Body of pancreas (tissue), 4 donors: ENCODE results near the gene HIGD2B.
"Not testable (repeated sequence)": the region's sequence is repeated elsewhere in the genome, so short reads cannot be mapped to it uniquely, and the experiment has no call there.

Experiments
- POLR2A ChIP-seq, 3 donors: fragments of 450-650 bp; IDR thresholded peaks; one replicate each; pipeline ENCODE4 v1.6.1; 2016; ENCODE audit warnings: antibody characterized with exemption in 3 of 3, mild to moderate bottlenecking in 2 of 3
- TF ChIP-seq, protein P1 (sequence below), 7 experiments: fragments of 450-650 bp in 4 of 7; fragments of 200-600 bp in 3 of 7; sonication (generic) in 3 of 7; IDR thresholded peaks; one replicate each; pipeline ENCODE4 v1.5.1; 2016 to 2019; ENCODE audit warnings: antibody characterized with exemption in 7 of 7

- TF ChIP-seq, protein P1, sequence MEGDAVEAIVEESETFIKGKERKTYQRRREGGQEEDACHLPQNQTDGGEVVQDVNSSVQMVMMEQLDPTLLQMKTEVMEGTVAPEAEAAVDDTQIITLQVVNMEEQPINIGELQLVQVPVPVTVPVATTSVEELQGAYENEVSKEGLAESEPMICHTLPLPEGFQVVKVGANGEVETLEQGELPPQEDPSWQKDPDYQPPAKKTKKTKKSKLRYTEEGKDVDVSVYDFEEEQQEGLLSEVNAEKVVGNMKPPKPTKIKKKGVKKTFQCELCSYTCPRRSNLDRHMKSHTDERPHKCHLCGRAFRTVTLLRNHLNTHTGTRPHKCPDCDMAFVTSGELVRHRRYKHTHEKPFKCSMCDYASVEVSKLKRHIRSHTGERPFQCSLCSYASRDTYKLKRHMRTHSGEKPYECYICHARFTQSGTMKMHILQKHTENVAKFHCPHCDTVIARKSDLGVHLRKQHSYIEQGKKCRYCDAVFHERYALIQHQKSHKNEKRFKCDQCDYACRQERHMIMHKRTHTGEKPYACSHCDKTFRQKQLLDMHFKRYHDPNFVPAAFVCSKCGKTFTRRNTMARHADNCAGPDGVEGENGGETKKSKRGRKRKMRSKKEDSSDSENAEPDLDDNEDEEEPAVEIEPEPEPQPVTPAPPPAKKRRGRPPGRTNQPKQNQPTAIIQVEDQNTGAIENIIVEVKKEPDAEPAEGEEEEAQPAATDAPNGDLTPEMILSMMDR (IDR thresholded peaks at IDR 0.05), result not testable (repeated sequence)
- TF ChIP-seq POLR2A (IDR thresholded peaks at IDR 0.05), result not testable (repeated sequence)
These were observed 30.0 kb downstream of the HIGD2B start for GRCh38 chr15:72656014-72656413.
